ENCODE measurements around the gene NETO2.
"Not testable (repeated sequence)": the region's sequence is repeated elsewhere in the genome, so short reads cannot be mapped to it uniquely, and the experiment has no call there.

Gene NETO2

DNA sequence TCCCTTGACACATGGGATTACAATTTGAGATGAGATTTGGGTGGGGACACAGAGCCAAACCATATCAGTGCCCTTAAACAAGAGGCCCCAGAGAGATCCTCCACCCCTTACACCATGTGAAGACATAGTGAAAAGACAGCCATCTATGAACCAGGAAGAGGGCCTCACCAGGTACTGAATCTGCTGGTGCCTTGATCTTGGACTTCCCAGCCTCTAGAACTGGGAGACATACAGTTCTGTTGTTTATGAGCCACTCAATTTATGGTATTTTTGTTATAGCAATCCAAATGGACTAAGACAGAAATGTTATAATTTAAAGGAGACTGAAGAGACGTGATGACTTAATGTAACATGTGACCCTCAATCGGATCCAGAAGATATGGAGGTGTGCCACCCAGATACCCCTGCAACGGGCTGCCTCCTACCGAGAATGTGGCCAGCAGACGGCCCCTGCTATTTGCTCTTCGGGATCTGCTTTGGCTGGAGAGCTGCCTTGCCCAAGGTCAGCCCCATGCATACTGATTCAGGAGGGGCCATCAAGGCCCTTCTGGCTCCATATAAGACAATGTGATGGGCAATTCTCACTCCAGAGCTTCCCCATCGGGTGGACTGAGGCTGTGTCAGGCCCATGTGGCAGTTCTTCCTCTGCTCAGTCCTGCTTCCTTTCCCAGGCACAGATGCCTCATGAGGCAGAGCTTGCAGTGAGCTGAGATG is 80.6 kb downstream of the NETO2 start:
- DNase-seq, result no peak

DNA sequence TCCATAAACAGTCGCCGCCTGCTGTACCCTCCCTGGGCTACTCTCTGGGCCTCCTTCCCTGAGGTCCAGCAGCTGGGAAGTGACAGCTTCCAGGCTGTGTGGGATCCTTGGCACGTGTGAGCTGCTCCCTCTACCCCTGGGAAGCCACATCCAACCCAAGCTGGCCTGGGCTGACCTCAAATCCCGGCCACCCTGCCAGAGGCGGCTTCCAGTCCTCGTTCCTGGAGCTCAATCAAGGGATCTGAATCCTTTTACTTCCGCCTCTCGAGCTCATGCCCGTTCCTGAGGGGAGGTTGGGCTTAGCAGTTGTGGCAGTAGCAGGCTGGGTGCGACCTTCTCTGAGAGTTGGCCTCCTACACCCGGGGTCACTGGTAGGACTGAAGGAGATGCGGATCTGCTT is 82.5 kb downstream of the NETO2 start:
- DNase-seq, result no peak

DNA sequence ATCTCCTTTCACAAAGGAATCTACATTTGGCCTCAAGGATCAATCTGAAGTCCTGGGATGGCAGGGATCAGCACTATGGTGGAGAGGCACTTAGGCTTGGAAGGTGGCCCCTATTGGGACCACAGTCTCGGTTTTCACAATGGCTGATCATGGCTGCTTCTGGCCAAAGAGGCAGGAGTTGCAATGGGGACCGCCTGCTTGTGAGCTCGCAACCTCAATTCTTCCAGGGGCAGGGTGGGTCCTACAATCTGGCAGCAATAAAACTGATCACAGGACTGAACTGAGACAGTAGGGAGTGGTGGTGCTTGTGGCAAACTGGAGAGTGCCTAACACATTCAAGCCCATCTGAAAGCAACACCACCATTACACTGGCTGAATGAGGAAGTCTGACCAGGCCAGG is 83.1 kb downstream of the NETO2 start:
- DNase-seq, result no peak

DNA sequence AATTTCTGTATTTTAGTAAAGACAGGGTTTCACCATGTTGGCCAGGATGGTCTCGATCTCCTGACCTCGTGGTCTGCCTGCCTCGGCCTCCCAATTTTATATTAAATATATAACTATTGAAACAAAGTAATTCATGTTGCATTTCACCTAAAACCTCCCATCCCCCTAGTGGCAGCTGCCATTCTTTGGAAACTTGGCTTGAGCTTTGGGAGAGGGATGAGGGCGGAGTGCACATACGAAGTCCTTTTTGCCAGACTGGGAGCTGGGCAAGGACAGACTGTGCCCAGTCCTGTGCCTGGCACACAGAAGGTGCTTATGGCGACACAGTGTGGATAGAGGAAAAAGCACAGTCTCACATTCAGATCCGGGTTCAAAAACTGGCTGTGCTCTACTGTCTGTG is 83.8 kb downstream of the NETO2 start:
- DNase-seq, result no peak

DNA sequence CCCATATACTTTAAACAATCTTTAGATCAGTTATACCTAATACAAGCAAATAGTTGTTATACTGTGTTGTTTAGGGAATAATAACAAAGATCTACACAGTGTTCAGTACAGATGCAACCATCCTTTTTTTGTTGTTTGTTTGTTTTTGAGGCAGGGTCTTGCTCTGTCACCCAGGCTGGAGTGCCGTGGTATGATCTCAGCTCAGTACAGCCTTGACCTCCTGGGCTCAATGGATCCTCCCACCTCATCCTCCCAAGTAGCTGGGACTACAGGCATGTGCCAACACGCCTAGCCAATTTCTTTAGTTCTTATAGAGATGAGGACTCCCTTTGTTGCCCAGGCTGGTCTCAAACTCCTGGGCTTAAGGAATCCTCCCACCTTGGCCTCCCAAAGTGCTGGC is 84.6 kb downstream of the NETO2 start:
- not testable (repeated sequence) for DNase-seq

DNA sequence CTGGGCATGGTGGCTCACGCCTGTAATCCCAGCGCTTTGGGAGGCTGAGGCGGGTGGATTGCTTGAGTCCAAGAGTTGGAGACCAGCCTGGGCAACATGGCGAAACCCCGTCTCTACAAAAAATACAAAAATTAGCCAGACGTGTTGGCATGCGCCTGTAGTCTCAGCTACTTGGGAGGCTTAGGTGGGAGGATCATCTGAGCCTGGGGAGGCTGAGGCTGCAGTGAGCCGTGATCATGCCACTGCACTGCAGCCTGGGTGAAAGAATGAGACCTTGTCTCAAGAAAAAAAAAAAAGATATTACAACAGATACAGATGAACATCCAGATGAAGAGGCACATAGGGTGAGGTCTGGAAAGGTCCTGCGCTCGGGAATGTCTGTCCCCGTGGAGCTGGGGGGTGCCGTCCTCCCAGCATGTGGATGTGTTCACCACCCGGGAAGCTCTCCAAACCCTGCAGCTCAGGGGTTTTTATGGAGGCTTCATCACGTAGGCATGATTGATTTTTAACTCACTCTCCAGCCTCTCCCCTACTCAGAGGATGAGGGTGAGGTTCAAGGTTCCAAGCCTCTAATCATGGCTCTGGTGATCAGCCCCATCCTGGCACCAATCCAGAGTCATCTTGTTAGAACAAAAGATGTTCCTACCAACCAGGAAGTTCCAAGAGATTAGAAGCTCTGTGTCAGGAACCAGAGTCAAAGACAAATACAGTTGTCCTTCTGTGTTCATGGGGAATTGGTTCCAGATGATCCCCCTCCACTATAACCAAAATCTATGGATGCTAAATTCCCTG is 85.3 kb downstream of the NETO2 start:
- DNase-seq, result no peak

DNA sequence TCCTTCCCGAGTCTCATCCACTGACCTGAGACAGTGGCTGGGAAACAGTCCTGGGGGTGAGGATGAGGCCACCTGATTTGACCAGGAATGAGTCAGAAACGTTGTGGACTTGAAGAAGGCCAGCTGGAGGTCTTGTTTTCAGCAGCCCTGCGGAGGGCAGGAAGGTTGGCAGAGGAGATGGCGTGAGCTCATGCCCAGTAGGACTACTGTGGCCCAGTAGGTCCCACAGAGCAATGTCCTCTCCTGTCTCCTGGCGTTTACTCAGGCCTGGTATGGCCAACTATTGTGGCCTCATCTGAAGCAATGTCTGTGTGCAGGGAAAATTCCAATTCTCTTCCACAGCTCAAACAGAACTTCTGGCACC is 86.1 kb downstream of the NETO2 start:
- DNase-seq, result no peak

DNA sequence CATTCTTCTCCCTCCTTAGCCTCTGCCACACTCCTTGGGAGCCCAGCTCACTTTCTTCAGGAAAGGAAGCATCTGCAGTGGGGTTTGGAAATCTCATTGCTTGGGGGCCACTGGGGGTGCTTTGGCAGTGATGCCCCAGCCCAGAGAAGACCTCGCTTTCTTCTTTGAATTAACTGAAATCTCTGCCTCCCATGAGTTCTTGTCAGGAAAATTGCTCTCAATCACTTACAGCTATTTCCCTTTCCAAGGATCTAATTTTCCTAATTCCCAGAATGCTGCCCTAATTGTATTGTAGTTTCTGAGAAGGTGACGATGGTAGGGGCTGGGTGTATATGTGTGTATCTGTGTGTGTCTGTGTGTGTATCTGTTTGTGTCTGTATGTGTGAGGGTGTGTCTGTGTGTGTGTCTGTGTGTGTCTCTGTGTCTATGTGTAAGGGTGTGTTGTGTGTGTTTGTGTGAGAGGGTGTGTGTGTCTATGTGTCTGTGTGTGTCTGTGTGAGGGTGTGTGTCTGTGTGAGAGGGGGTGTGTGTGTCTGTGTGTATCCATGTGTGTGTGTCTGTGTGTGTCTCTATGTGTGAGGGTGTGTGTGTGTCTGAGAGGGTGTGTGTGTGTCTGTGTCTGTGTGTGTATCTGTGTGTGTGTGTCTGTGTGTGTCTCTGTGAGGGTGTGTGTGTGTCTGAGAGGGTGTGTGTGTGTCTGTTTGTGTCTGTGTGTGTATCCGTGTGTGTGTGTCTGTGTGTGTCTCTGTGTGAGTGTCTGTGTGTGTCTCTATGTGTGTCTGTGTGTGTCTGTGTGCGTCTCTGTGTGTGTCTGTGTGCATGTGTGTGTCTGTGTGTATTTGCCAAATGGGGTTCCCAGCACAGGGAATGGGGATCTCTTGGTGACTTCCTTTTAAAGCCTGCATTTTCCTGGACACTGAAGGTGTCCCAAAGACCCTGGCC is 86.8 kb downstream of the NETO2 start:
- no peak for DNase-seq

DNA sequence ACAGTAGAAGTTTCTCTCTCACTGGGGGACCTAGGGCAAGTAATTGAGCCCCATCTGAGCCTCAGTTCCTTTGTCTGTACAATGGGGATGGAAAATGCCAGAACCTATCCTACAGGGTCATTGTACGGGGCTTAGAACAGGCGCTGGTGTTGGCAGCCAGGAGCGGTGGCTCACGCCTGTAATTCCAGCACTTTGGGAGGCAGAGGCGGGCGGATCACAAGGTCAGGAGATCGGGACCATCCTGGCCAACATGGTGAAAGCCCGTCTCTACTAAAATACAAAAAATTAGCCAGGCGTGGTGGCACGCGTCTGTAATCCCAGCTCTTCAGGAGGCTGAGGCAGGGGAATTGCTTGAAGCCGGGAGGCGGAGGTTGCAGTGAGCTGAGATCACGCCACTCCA is 87.7 kb downstream of the NETO2 start:
- DNase-seq, result not testable (repeated sequence)

DNA sequence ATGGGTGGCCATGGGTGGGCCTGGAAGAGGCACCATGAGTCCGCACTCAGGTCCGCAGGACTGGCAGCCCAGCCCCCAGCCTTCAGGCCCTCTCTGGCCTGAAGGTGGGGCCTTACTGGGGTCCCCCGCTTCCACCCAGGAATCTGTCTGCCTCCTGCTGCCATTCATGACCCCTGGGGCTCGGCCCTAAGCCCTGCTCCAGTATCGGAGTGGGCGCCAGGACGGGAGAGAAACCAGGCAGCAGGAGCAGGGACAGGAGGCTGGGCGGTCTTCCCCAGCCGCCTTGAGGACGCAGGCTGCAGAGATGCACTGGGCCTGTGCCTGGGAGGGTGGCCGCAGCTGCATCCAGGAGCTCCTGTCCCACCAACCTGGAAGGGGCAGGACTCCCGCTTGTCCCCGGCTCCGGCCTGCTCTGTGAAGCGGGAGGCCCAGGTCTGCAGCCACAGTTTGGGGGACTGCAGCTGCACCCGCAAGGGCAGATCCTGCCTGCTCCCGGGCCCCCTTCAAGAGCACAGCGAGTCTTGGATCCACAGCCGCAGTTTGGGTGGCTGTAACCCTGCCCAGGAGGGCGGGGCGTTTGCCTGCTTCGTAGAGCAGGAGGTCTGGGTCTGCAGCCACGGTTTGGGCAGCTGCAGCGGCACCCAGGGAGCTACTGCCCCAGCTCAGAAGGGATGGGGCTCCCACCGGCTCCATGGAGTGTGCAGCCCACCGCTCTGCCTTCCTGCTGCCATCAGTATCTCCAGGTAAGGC is 88.4 kb downstream of the NETO2 start:
- no peak for DNase-seq

DNA sequence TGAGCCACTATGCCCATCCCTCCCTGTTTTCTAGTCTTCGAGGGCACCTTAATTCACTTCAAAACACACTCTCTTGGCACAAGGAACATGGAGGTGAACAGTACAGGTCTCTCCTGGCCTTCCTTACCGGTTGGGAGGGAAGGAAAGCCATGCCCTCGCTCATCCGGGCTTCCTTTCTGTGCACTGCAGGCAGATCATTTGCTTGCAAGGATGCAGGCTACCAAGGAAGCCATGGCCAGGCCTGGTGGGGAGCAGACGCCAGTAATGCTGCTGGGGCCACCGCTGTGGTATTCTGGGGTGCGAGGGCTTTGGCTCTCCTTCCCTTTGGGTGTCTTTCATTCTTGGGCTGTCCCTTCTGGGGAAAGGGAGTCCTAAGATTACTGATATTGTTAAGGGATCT is 89.4 kb downstream of the NETO2 start:
- DNase-seq, result no peak

DNA sequence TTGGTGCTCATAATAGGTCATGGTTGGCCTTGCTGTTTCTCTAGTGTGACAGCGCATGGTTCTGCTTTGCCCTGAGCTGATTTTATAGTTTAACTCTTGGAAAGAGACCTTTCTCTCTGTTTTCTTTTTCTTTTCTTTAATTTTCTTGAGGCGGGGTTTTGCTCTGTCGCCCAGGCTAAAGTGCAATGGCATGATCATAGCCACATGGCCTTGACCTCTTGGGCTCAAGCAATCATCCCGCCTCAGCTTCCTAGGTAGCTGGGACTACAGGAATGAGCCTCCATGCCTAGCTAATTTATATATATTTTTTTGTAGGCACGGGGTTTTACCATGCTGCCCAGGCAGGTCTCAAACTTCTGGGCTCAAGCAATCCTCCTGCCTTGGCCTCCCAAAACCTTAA is 89.8 kb downstream of the NETO2 start:
- DNase-seq, result no peak

DNA sequence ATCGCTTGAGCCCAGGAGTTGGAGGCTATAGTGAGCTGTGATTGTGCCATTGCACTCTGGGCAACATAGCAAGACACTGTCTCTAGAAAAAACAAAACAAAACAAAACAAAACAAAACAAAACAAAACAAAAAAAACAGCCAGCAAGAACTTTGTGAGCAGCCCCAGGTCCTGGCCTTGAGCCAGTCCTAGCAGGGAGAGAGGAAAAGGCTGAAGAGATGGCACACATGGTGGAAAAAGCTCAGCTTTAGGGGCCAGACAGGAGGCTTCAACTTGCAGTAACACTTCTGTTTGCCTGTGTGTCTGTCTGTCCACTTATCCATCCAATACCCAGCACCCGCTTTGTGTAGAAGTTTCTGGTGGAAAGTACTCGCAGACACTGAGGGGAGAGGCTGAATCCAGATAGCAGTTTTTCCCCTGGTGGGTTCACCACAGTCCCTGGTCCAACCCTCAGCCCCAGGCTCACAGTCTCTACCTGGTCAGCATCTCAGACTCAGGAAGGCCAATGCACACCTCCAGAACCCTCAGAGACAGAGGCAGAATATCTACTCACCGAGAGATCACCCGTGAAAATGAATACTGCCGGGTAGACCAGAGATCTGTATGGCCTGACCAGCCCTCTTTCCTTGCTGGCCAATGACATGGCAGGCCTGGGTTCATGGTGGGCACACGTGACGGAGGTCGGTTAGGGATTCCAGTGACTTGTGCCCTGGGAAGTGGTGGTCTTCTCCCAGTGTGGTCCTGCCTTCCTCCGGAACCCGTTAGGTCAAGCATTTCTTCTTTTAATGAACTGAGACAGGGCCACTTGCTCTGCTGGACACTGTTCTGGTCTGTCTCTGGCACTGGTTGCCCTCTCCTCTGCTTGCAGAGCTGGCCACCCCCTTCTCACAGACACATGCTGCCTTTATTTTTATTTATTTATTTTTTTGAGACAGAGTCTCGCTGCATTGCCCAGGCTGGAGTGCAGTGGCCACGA is 90.8 kb downstream of the NETO2 start:
- no peak for DNase-seq

DNA sequence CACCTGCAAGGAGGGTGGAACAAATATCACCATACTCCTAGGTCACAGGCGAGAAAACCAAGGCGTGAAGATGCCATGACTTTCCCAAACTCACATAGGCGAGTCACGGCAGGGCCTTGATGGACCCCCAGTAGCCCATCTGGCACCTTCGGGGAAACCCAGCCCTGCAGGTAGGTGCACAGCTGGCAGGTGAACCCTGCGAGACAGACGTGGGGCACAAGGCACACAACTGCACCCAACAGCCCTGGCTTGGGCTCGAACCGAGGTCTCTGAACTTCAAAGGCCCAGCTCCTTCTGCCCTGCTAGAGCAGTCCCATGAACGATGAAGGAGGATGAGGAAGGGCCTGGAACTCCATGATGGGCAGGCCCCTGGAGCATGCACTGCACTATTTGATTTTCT is 92.7 kb downstream of the NETO2 start:
- DNase-seq, result no peak

DNA sequence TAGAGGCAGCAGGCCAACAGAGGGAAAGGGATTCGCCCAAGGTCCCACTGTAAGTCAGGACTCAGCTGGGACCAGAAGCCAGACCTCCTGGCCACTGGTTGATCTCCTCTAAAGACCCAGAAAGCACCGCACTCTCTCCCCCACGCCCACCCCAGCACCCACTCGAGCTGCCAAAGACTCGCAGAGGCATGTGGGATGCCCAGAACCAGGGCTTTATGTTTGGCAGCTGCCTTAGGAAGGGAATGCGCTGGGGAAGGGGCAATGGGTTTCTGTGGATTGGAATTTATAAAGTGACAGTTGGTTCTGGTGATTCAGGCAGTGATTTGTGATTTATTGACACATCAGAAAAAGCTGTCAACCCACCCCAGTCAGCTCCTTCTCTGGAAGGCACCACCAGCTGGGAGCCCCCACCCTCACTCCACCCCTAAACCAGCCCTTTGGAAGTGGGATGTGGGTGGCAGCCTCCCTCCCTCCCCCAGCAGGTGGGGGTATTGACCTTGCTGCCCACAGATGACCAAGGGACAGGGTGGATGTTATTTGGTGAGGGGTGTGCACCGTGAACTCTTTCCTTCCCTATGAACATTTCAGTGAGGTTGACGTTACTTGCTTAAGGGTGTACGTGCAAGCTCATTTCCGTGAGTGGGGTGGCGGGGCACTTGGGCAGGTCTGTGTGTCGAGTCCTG is 93.7 kb downstream of the NETO2 start:
- DNase-seq, result no peak

DNA sequence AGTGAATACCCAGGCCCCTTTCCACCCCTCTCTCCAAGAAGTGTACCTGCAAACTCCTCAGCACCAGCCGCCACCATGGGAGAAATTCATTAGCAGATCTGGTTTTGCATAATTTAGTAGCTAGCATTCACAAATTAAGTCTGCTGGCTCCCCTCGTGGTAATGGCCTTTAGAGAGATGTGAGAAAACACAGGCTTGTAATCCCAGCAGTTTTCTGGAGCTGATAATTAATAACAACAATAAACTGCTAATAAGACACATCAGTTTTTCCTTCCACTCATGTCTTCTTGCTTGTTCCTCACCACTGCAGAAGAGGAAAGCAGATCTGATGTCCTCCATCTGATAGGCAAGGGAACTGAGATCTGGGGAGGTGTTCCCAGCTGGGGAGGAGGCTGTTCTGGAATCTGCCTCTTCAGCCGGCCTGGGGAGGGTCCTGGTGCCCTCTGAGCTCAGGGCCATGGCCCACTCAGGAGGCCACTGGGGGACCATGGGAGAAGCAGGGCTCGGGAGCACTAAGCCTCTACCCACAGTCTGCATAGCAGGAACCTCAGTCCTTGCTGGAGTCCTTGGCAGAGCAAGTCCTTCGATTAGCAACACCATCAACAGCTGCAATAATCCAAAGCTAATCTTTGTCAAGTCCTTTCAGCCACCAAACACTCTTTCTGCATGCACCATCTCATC is 96.1 kb downstream of the NETO2 start:
- no peak for DNase-seq

DNA sequence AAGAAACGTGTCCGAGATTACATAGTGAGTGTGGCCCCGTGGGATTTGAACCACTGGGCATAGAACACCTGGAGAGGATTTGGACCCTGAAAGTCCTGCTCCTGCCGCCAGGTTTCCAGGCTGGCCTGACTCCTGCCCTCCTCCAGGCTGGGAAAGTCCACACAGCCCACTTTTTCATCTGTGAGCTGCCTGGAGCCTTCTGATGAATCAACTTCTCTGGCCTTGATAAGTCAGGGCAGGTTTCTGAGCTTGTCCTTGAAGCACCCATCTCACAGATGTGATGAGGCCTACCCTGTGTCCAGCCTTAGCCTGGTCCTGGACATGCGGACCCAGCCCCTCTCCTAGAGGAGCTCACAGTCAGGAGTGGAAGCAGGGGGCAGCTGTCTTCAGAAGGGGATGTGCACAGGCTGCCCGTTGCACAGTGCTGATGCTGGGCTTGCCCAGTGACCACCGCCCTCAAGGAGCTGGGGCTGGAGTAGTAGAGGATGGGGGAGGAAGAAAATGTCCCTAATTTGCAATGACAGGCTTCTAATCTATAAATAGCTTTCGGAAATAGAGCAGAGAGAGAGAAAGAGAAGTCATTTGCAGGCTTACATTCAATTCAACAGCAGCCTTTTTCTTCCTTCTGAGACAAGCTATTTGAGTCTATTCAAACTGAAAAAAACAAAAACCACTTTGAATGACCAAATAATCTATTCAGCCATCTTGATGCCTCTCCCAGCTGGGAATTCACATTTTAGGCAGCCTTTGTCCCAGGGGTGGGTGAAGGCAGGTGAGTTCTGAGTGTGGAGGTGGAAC is 96.8 kb downstream of the NETO2 start:
- DNase-seq, result no peak

DNA sequence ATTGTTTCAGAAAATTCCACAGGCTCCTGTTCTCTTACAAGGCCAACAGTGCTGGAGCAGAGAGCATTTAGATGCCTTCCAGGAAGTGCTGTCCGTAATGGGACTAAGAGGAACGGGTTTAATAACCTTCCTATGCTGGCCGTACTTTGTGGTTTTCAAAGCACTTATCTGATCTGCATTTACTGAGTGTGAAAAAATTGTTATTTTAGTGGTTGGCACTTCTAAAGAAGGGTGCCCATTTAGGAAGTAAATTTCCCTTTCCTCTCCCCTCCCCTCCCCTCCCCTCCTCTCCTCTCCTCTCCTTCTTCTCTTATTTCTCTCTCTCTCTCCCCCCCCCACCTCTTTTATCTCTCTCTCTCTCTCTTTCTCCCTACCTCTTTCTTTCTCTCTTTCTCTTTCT is 98.3 kb downstream of the NETO2 start:
- DNase-seq, result no peak

DNA sequence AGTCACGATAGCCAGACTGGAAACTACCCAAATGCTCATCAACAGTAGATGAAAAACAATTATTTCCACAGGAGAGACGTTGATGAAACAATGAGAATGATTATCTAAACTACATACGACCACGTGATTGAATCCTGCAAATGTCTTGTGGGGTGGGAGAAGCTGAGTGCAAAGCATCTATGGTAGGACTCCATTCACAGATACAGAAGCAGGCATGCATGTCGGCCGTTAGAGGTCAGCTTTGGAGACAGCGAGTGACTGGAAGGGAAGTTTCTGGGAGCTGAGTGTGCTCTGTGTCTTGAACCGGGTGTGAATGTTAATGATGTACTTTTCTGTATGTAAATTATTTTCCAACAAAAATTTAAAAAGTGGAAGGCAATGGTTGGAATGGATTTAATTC is 98.7 kb downstream of the NETO2 start:
- DNase-seq, result no peak
